ENCODE results near the gene GHR.

DNA sequence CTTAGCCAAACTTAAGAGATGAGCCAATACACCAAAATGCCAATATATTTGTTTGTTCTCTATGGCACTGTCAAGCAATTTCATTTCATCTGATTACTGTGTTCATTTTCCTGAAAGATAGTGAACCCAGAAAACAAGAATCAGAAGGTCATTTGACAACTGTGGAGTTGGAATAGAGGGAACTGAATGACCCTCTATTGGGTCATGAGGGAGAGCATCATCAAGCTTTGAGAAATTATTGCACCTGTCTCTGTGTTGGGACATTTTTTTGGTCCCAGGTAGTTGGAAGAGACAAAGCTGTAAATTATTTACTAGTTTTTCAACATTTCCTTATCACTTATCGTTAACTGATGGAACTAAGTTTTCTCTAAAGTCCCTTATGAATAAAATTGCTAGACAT lies 129.4 kb downstream of the GHR start:
- TF ChIP-seq ZFX (IDR thresholded peaks at IDR 0.05; ENCODE audit: borderline replicate concordance) (no peak), CTCF (IDR thresholded peaks at IDR 0.05) (no peak)
